IPS-11a (cell line): ENCODE results near the gene XAB2.
A peak's percentile ranks its signal among the peaks of the same experiment; 100 is the strongest.
"Not testable (repeated sequence)": the region's sequence is repeated elsewhere in the genome, so short reads cannot be mapped to it uniquely, and the experiment has no call there.

Experiments
- H3K4me3 ChIP-seq: one replicate; pipeline ENCODE4 v1.5.1; 2013; ENCODE audit warnings: low read depth, low read length, control low read depth

The XAB2 gene

GRCh38 chr19:7650148-7650547 is 20.8 kb upstream of the XAB2 start:
- H3K4me3 ChIP-seq = no peak overlapping the region

DNA sequence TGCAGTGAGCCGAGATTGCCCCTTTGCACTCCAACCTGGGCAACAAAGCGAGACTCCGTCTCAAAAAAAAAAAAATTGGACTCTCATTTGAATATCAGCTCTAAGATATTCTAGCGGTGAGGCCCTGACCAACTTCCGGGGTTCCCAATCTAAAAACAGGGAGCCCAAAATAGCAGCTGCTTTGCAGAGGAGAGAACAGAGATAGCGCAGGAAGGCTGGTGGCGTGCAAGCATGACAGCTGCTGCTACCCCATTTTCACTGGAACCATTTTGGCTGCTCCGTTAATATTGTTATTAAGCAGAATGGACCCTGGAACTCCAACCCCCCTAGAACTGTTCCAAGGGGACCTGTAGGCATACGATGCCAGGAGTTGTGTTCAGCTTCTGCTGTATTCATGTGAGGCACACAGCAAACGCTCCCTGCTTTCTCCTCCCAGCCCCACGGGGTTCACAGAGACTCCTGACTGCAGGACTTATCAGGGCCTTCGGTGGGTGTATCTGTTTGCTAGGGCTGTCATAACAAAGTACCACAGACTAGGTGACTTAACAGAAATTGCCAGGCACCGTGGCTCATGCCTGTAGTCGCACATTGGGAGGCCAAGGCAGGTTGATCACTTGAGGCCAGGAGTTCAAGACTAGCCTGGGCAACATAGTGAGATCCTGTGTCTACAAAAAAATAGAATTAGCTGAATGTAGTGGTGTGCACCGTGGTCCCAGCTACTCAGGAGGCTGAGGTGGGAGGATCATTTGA is 19.1 kb upstream of the XAB2 start:
- no peak overlapping the region for H3K4me3 ChIP-seq

GRCh38 chr19:7647156-7647555 is 17.8 kb upstream of the XAB2 start:
- no peak overlapping the region for H3K4me3 ChIP-seq

GRCh38 chr19:7646426-7646700 is 17.0 kb upstream of the XAB2 start:
- H3K4me3 ChIP-seq = no peak overlapping the region

DNA sequence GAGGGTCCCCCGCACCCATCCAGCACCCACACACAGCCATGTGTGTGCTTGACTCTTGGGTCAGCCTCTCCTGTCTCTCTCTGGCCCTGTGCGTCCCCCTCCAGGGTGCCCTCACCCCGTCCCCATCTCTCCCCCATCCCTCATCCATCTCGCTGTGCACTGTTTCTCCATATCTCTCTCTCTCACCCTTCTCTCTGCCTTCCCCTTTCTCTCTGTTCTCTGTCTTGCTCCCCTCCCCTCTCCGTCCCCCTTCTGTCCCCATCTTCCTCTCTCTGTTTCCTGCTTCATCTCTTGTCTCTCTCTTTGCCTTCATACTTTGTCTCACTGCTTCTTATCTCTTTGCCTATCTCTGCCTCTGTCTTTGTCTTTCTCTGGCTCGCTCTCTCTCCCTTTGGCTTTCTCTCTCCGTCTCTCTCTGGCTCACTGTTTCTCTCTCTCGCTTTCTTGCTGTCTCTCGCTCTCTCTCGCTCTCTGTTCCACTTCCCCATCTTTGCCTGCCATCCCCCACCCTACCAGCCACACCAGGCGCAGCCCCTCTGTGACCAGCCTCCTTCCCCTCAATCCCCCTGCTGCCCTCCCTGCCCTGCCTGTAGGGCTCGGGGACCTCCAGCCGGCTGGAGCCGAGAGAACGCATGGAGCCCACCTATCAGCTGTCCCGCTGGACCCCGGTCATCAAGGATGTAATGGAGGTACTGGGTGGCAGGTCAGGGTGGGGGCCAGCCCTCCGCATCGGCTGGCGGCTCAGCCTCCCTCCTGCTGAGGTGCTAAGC is 16.5 kb upstream of the XAB2 start:
- no peak overlapping the region for H3K4me3 ChIP-seq

GRCh38 chr19:7645163-7645562 is 15.8 kb upstream of the XAB2 start:
- H3K4me3 ChIP-seq = no peak overlapping the region

DNA sequence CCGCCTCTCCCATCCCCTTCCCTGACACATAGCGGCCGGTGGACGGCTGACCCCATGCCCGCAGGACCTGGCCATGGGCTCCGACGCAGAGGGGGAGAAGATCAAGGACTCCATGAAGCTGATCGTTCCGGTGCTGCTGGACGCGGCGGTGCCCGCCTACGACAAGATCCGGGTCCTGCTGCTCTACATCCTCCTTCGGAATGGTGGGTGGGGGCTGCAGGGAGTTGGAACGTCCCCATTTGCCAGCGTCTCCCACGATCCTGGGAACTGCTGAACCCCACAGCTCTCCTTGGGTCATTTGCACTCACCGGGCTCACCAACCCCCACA is 15.2 kb upstream of the XAB2 start:
- H3K4me3 ChIP-seq = no peak overlapping the region

GRCh38 chr19:7643629-7644549 is 14.5 kb upstream of the XAB2 start:
- not testable (repeated sequence) for H3K4me3 ChIP-seq

- H3K4me3 ChIP-seq = no peak overlapping the region
Measured at GRCh38 chr19:7643031-7643415, 13.7 kb upstream of the XAB2 start.

DNA sequence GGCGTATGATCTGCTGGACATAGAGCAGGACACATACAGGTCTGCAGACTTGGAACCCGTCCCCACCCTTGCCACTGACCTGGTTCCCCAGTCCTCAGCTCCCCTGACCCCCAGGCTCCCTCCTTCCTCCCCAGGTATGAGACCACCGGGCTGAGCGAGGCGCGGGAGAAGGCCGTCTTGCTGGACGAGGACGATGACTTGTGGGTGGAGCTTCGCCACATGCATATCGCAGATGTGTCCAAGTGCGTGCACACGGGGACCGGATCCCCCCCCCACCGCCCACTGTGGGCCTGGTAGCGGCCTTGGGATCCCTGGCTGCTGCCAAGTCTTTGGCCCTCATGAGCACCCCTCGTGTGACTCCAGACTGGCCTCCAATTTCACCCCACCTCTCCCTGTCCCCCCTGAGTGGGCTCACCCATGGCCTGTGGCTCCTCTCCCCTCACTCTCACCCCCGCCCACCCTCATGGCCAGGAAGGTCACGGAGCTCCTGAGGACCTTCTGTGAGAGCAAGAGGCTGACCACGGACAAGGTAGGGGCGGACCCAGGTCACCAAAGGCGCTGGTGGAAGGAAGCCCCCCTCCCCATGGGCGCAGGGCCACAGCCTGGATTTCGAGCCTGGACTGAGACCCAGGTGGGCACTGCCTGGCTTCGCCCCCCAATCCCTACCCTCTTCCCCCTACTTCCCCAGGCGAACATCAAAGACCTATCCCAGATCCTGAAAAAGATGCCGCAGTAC is 13.1 kb upstream of the XAB2 start:
- H3K4me3 ChIP-seq = no peak overlapping the region

DNA sequence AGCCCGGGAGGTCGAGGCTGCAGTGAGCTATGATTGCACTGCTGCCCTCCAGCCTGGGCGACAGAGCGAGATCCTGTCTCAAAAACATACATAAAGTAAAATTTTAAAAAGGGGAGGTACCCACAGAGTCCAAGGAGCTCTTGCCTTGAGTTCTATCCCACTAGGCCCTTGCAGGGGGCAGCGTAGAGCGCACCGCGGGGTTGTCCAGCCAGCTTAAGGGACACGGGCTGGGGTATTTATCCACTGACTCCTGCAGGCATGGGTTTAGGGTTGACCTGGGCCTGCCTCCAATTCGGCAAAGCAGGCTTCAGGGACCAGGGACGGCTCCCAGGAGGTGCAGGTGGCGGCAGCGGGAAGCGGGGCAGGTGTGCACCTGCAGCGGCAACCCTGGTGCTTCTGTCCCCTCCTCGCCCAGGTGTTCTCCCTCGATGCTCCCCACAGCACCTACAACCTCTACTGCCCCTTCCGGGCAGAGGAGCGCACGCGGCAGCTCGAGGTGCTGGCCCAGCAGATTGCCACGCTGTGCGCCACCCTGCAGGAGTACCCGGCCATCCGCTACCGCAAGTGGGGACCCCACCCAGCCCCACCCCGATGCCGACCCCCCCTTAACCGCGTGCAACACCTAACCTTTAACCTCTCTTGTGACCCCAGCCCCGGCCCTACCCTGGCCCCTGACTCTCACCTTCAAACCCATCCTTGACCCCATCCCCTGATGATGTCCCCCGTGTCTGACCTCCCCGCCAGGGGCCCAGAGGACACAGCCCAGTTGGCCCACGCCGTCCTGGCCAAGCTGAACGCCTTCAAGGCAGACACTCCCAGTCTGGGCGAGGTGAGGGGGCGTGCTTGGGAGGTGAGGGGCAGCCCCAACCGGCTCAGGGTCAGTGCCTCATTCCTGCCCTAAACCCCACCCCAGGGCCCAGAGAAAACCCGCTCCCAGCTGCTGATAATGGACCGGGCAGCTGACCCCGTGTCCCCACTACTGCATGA is 12.2 kb upstream of the XAB2 start:
- H3K4me3 ChIP-seq = no peak overlapping the region

DNA sequence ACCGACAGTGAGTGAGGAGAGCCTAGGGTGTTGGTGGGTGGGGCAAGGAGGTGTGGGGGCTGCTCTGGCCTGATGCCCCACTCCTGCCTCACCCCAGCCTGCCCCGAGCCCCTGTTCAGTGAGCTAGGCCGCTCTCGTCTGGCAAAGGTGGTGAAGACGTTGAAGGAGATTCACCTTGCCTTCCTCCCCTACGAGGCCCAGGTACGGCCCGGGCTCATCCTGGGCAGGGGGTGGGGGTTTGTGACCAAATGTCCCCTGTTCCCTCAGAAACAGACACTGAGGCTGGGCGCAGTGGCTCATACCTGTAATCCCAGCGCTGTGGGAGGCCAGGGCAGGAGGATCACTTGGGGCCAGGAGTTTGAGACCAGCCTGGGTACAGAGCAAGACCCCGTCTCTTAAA is 11.5 kb upstream of the XAB2 start:
- no peak overlapping the region for H3K4me3 ChIP-seq

GRCh38 chr19:7639863-7640348 is 10.6 kb upstream of the XAB2 start:
- no peak overlapping the region for H3K4me3 ChIP-seq

- H3K4me3 ChIP-seq = no peak overlapping the region
Measured at GRCh38 chr19:7638802-7639465, 9.6 kb upstream of the XAB2 start.

GRCh38 chr19:7637374-7638256 is 8.3 kb upstream of the XAB2 start:
- H3K4me3 ChIP-seq = peak overlapping the region; percentile 62

- peak within 1 kb of the TSS; percentile 62 for H3K4me3 ChIP-seq
Measured at GRCh38 chr19:7636691-7637373, 7.5 kb upstream of the XAB2 start, which contains the start of gene STXBP2. TSS of gene STXBP2 (plus strand) at chr19:7637110. CDS start at chr19:7637150, 40 bp downstream.

DNA sequence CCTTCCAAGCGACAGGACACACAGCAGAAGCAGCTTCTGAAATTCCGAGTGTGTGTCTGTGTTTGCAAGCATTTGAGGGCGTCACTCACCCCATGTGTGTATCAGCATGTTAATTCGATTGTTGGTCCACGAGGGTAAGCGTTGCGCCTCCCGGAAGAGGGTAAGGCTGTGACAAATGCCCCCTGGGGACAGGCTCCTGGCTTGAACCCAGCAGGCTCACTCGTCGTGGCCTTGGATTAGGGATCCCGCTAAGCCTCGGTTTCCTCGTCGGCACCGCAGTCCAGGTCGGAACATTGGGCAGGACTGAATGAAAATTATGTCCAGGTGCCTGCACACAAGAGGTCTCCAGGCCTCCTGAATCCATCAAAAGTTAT is 7.0 kb upstream of the XAB2 start:
- H3K4me3 ChIP-seq = no peak overlapping the region

- H3K4me3 ChIP-seq = no peak overlapping the region
Measured at GRCh38 chr19:7635670-7636069, 6.3 kb upstream of the XAB2 start.
